GM21390 (cell line): ENCODE measurements around the gene ELL3.
A peak's percentile ranks its signal among the peaks of the same experiment; 100 is the strongest.
"Not testable (repeated sequence)": the region's sequence is repeated elsewhere in the genome, so short reads cannot be mapped to it uniquely, and the experiment has no call there.

ENCODE experiments used
- ATAC-seq: cut with Tn5 transposase; IDR thresholded peaks from one replicate; pipeline ENCODE4 v1.9.1; 2021; ENCODE audit not compliant: unreplicated experiment

The ELL3 gene

DNA sequence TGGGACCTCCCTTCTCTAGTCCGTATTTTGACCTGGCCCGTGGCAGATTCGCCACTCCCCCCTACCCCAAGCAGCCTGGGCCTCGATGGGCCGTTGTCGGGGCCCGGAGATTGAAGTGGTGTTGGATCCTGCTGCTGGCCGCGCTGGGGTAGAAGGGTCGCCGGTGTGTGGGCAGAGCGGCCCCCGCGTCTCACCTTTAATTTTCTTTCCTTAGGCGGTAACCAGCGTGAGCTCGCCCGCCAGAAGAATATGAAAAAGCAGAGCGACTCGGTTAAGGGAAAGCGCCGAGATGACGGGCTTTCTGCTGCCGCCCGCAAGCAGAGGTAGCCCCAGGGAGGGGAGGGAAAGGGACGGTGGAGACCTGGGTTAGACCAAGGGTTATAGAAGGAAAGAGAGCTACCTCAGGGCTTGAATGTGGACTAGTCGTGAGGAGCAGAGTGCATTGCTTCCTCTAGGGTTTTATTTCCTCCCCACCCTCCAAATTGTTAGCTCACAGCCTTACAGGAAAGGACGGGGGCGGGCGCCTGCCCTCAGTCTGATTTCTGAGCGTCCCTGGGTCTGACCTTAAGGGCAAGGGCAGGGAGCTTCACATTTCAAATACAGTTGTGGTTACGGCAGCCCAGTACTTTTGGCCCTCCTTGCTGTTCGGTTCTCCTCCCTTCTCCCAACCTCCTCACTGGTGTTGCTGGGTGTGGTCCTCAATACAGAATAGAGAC lies 16.2 kb upstream of the ELL3 start:
- ATAC-seq, result no peak

DNA sequence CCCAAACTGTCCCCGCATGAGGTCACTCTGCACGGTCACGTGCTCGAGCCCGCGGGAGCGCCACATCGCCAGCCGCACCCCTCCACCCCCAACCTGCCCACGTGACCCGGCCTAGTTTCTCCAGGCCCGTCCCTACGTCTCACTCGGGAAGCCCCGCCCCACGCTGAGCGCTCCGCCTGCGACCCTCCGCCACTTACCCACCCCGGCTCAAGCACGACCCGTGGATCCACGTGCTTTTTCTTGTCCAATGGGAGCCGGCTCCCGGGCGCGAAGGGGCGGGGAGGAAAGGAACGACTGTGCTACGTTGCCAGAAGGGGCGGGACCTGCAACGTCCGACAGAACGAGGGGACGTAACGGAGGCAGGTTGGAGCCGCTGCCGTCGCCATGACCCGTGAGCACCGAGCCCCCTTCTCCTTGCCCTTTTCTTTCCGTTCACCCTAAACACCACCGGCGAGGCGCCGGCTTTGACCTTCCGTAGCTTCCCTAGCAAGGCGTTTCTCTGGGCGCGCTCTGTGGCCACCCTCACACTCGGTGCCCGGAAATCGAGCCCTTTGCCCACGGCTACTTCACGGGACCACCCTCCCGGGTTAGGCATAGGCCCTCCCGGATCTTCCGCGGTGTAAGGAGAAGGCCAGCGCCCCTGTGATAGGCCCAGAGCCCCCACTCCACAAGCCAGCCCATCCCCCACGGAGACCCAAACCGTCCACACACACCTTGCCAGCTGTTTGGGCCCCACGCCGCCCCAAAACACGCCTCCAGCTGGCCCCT lies 15.4 kb upstream of the ELL3 start, which contains the start of gene SERF2:
TSS of gene SERF2 (plus strand) at position 328 of the 768 bp plus-strand sequence. CDS start at position 385, 57 bp downstream.
- ATAC-seq, result peak; percentile 82

DNA sequence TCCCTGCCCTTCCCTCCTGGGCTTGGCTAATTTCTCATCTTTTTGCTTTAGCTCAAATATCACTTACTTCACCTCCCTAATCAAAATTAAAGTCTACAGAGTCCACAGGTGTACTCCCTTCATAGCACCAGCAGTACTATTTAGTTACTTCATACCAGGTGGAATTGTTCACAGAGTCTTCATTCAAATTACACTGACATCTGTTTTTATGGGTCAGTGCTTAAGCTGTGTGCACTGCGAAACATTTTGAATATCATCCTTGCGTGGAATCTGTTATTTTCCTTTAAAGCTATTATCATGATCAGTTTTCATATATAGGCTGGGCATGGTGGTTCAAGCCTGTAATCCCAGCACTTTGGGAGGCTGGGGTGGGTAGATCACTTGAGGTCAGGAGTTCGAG lies 12.6 kb upstream of the ELL3 start:
- no peak for ATAC-seq

DNA sequence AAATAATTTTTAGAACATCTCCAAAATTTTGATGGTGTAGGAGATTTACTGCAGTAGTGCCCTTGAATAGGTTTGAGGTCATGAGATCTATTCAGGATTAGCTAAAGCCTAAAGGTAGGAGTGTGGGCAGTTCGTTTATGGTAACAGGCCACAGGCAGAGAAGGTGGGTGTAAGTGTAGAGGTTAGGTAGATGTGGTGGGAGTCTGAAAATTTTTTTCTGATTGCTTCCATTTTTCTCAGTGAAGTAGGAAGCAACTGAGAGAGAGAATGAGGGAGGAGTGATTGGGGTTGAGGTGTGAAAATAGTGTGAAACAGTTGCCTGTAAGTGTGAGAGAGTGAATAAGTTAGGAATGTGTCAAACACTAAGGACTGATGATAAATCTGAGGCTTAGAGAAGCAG lies 2.2 kb upstream of the ELL3 start:
- no peak for ATAC-seq

- ATAC-seq, result peak; percentile 46
Observed at GRCh38 chr15:43777267-43777914, 625 bp upstream of the ELL3 start.

DNA sequence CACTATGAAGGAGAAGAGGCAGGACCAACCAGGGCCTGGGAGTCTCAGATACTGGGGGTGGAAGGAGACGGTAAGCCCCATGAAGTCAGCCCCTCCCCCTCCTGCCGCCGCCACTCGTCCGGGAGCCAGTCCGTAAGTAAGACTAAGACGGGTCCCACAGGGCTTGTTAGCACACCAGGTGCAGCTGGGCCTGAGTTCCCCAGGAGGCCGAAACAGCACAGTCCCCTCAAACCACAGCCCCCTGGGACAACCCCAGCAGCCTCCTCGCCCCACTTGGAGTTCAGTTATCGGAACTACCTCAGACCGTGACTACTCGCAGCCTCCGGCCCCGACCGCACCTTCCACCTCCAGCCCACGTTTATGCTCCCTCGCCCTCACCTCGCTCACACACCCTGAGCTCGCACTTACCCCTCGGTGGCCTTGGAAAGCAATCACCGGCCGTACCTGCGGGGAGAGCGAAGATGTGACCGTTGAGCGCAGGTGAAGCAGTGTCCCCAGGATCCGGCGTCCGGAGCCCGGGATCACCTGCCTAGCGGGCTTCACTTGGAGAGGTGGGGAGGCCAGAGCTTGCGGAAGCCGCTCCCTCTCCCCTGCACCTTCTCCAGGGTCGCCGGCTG lies 557 bp downstream of the ELL3 start:
- peak; percentile 66 for ATAC-seq

- no peak for ATAC-seq
Observed at GRCh38 chr15:43775411-43775965, 1.3 kb downstream of the ELL3 start.

- no peak for ATAC-seq
Observed at GRCh38 chr15:43774062-43774461, 2.7 kb downstream of the ELL3 start.

- ATAC-seq, result no peak
Observed at GRCh38 chr15:43772624-43773023, 4.1 kb downstream of the ELL3 start.

DNA sequence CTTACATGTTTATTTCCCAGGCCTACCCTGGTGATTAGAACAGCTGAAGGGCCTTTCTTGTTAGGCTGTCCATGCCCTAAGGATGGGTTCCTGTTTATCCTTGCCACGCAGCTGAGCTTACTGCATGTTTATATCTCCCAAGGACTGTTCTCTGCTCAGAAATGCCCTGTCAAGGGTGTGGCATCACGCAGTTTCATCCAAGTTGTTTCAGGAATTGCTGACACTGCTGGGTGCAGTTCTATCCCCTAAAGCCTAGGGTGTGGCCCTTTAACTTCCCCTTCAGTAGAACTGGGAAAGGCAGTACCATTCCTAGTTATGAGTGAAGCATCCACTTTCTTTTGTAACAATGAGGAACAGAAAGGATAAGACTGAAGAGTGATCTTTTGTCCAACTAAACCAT lies 5.0 kb downstream of the ELL3 start:
- no peak for ATAC-seq

DNA sequence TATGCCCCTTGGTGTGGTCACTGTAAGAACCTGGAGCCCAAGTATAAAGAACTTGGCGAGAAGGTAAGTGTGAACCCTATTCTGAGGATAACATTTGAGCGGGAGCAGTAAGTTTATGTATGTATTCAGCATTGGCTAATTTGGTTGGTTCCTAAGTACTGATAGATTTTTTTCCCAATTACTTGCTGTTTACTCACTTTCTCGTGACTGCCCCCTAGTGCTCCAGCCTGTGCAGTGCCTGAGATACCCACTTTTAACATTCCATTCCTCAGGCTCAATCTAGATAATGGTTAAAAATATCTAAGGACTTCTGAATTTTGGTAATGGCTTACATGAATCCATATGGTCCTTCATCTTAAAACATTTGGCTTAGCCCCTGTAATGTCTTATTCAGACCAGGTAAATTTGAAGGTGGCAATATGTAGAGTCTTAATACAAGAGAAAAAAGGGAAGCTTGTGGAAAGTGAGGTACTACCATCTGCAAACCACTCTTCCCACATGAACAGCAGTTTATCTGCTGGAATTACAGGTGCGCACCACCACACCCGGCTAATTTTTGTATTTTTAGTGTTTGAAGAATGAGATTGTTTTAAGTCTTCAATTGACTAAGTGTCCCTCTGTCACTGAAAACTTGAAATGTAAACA lies 7.1 kb downstream of the ELL3 start:
- no peak for ATAC-seq

DNA sequence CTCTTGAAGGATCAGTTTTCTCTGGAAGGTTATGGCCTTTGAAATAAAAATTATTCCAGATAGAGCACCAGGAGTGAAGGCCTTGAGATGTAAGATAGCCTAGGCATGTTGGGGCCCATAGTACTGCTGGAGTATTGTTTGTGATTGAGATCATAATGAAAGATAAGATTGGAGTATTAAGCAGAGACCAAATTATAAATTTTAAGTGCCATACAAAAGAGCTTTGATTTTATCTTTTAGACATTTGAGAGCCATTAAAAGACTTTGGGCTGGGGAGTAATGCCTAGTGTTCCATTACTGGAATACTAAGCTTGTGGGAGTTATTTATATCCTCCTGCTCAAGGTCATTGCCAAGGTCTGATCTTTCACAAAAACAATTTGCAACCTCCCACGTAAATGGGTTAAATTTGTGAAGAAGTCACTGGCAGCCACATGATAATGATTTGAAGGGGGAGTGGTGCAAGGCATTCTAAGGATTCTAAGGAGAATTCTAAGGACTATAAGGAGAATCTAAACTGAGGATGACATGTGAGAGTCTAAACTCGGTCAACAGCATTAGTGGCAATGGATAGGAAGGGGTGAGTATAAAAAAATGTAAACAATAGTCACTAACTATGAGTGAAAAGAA lies 12.8 kb downstream of the ELL3 start:
- ATAC-seq, result no peak

DNA sequence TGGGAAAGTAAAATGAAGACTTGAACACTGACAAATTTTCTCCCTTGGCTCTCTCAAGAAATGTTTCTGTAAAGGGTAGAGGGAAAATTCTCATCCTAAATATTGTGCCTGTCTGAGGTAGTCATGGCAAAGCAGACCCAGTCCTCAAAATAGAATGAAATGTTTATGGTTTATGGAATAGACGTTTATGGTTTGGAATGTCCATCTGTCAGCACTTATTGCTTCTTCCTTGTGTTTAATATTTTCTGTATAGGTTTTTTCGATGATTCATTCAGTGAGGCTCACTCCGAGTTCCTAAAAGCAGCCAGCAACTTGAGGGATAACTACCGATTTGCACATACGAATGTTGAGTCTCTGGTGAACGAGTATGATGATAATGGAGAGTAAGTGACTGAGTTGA lies 13.9 kb downstream of the ELL3 start:
- ATAC-seq, result no peak

- ATAC-seq, result no peak
Observed at GRCh38 chr15:43751885-43752284, 24.9 kb downstream of the ELL3 start.

GRCh38 chr15:43749690-43750345 lies 26.9 kb downstream of the ELL3 start:
- peak; percentile 45 for ATAC-seq

- ATAC-seq, result no peak
Observed at GRCh38 chr15:43748376-43748775, 28.4 kb downstream of the ELL3 start.

GRCh38 chr15:43746903-43747309 lies 29.9 kb downstream of the ELL3 start:
- not testable (repeated sequence) for ATAC-seq

GRCh38 chr15:43746245-43746902 lies 30.4 kb downstream of the ELL3 start, which contains the start of gene PDIA3:
TSS of gene PDIA3 (plus strand) at chr15:43746438. CDS start at chr15:43746540, 102 bp downstream.
- ATAC-seq, result peak; percentile 68

- ATAC-seq, result peak; percentile 32
Observed at GRCh38 chr15:43735416-43735815, 41.4 kb downstream of the ELL3 start.
